SK-N-SH (cell line): ENCODE results near the gene MATK. TPM values are rescaled to one million over a fixed set of nuclear protein-coding genes. Genes with fewer than 3 reads are reported as not detected.

Source experiments
- CTCF ChIA-PET: fragments of 300-600, 350-600 bp; formaldehyde crosslinking; extraction: SDS; loops from one replicate; lab custom pipeline; 2021; lab: Yijun Ruan, JAX
- POLR2A ChIA-PET: fragments of 350-600 bp; sonication (Branson Sonifier 250); formaldehyde crosslinking; extraction: SDS; loops from one replicate; lab custom pipeline; 2020; ENCODE audit warnings: antibody characterized with exemption, inconsistent platforms; lab: Yijun Ruan, JAX
- DNase-seq: peaks from one replicate; pipeline ENCODE4 v3.0.0; 2012
- H2AFZ ChIP-seq: fragments of 200-600 bp; sonication (generic); 2 replicates; pipeline ENCODE4 v1.8.1; 2016; ENCODE audit warnings: antibody characterized with exemption, mild to moderate bottlenecking, low read depth
- H3F3A ChIP-seq: fragments of 200-600 bp; sonication (generic); replicated peaks from 2 replicates; pipeline ENCODE3; 2016; ENCODE audit warnings: antibody characterized with exemption, mild to moderate bottlenecking; ENCODE audit not compliant: insufficient read depth
- H3K27ac ChIP-seq, 2 experiments: fragments of 200-500 bp in 1 of 2; fragments of 200-600 bp in 1 of 2; sonication (Bioruptor generic) in 1 of 2; sonication (generic), shearing (Covaris generic) in 1 of 2; 2 replicates each; pipeline versions ENCODE4 v1.5.1 to v1.6.1; 2014 to 2016; ENCODE audit warnings: low read depth in 2 of 2, inconsistent platforms in 1 of 2, low read length in 1 of 2, mild to moderate bottlenecking in 1 of 2, mixed read lengths in 1 of 2
- H3K27me3 ChIP-seq: fragments of 200-600 bp; sonication (generic), shearing (Covaris generic); 2 replicates; pipeline ENCODE4 v1.6.1; 2016; ENCODE audit warnings: mixed run types; ENCODE audit not compliant: insufficient read depth
- H3K36me3 ChIP-seq, 2 experiments: fragments of 200-500 bp in 1 of 2; fragments of 200-600 bp in 1 of 2; sonication (Bioruptor generic) in 1 of 2; sonication (generic) in 1 of 2; replicated peaks in 1 of 2; 2 replicates each; pipeline versions ENCODE3 to v1.5.1; 2014 to 2016; ENCODE audit warnings: low read length in 1 of 2, mild to moderate bottlenecking in 1 of 2; ENCODE audit not compliant: insufficient read depth in 2 of 2, control insufficient read depth in 1 of 2
- H3K4me1 ChIP-seq, 2 experiments: fragments of 200-500 bp in 1 of 2; fragments of 200-600 bp in 1 of 2; sonication (Bioruptor generic) in 1 of 2; sonication (generic), shearing (Covaris generic) in 1 of 2; 2 replicates each; pipeline versions ENCODE4 v1.5.1 to v1.6.1; 2014 to 2016; ENCODE audit warnings: low read depth in 1 of 2, low read length in 1 of 2, mixed run types in 1 of 2; ENCODE audit not compliant: insufficient read depth in 2 of 2, control insufficient read depth in 1 of 2
- H3K4me2 ChIP-seq: fragments of 200-600 bp; sonication (generic), shearing (Covaris generic); 2 replicates; pipeline ENCODE4 v1.6.1; 2017; ENCODE audit warnings: mixed run types
- H3K4me3 ChIP-seq, 2 experiments: fragments of 200-500 bp in 1 of 2; fragments of 200-600 bp in 1 of 2; sonication (Bioruptor generic) in 1 of 2; sonication (generic), shearing (Covaris generic) in 1 of 2; 2 replicates each; pipeline versions ENCODE4 v1.5.1 to v1.8.1; 2014 to 2016; ENCODE audit warnings: low read depth in 2 of 2, inconsistent platforms in 1 of 2, low read length in 1 of 2, mild to moderate bottlenecking in 1 of 2, mixed read lengths in 1 of 2, moderate library complexity in 1 of 2
- H3K79me2 ChIP-seq: fragments of 200-600 bp; sonication (generic); 2 replicates; pipeline ENCODE4 v1.8.1; 2017; ENCODE audit warnings: mild to moderate bottlenecking; ENCODE audit not compliant: insufficient read depth
- H3K9ac ChIP-seq: fragments of 200-600 bp; sonication (generic); 2 replicates; pipeline ENCODE4 v1.6.1; 2017; ENCODE audit warnings: mixed run types
- H3K9me2 ChIP-seq: fragments of 200-600 bp; sonication (generic); 2 replicates; pipeline ENCODE4 v1.6.1; 2017; ENCODE audit warnings: mixed run types
- H3K9me3 ChIP-seq: fragments of 200-600 bp; sonication (generic); 2 replicates; pipeline ENCODE4 v1.6.1; 2017; ENCODE audit warnings: mixed run types, mild to moderate bottlenecking, moderate library complexity
- H4K20me1 ChIP-seq: fragments of 200-600 bp; sonication (generic); 2 replicates; pipeline ENCODE4 v1.6.1; 2017; ENCODE audit warnings: mild to moderate bottlenecking, mixed run types; ENCODE audit not compliant: insufficient read depth
- EZH2phosphoT487 ChIP-seq: fragments of 200-600 bp; sonication (generic); IDR thresholded peaks from 2 replicates; pipeline ENCODE4 v1.6.1; 2017; ENCODE audit warnings: low read depth, mixed run types, mild to moderate bottlenecking, antibody characterized with exemption, moderate library complexity, borderline replicate concordance
- MAX ChIP-seq: IDR thresholded peaks from 2 replicates; pipeline ENCODE4 v1.4.0; 2012; ENCODE audit warnings: low read depth
- RAD21 ChIP-seq: IDR thresholded peaks from 2 replicates; pipeline ENCODE4 v1.6.1; 2012; ENCODE audit warnings: mild to moderate bottlenecking, low read length
- REST ChIP-seq: IDR thresholded peaks from 2 replicates; pipeline ENCODE4 v1.6.1; 2012; ENCODE audit warnings: mild to moderate bottlenecking, low read depth, low read length, moderate library complexity
- SMC3 ChIP-seq: IDR thresholded peaks from 2 replicates; pipeline ENCODE4 v1.6.1; 2012; ENCODE audit warnings: low read depth, low read length, improper control_type of control experiment
- TAF1 ChIP-seq: IDR thresholded peaks from 2 replicates; pipeline ENCODE4 v1.6.1; 2012; ENCODE audit warnings: low read depth, mild to moderate bottlenecking, low read length, moderate library complexity, borderline replicate concordance
- TCF12 ChIP-seq: IDR thresholded peaks from 2 replicates; pipeline ENCODE4 v1.4.0; 2012
- TEAD4 ChIP-seq: IDR thresholded peaks from 2 replicates; pipeline ENCODE4 v1.4.0; 2012; ENCODE audit warnings: mild to moderate bottlenecking, borderline replicate concordance; ENCODE audit not compliant: insufficient read depth
- WGBS: methylation state at CpG from one replicate; pipeline ENCODE4 v1.1.6; 2017; ENCODE audit warnings: low lambda C conversion rate; 5-methylcytosine and 5-hydroxymethylcytosine counted together
- polyA plus RNA-seq, 3 experiments: library from polyadenylated mRNA; depleted of rRNA; stranded (reverse); fragments of >200 nt; gene quantifications; 2 replicates each; pipeline ENCODE4 v1.2.3, GENCODE V29; 2012
- TF ChIP-seq, protein P1 (sequence below): fragments of 200-600 bp; sonication (generic); IDR thresholded peaks from 2 replicates; pipeline ENCODE4 v1.6.1; 2017; ENCODE audit warnings: antibody characterized with exemption, mild to moderate bottlenecking, moderate library complexity

The MATK gene
- polyA plus RNA-seq, 1 of the 3 experiments (the other 2 are of a cell fraction) = not detected

DNA sequence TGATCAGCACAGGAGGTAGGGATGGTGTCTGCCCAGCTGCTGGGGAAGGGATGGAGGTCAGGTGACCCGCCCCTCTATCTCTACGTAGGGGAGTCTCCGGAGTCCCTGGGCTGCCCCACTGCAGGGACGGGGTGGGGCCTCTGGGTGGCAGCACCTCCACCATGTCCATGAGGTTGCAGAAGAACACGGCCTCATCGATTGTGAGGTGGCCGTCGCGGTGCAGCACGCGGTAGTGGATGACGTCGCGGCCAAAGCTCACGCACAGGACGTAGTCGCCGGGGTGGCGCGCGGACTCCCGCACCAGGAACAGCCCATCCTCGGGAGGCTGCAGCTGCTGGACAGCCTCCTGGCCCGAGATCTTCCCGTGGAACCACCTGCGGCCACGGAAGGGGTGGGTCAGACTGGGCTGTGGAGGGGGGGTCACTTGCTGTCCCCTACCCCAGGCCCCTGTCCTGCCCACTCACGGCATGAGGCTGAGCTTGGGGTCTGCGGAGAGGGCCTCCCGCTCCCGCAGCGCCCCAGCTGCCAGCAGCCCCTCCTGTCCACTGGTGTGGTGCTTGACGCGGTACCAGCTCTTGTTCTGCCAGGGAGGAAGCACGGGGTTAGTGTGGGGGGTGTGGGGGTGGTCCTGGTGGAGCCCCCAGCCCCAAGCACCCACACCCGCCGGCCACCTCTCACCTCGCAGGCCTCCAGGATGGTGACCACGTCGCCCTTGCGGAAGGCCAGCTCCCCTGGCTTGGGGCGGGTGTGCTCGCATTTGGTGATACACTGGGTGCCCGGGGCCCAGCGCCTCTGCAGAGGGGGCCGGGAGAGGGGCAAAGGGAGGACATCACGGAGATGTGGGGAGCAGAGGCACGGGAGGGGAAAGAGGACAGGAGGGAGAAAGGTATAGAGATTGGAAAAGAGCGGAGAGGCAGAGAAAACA, 2.3 kb downstream of the MATK start:
- Histone ChIP-seq H3K79me2 (no peaks in the 10 kb centered on the region), H3K9me2 (no peaks in the 10 kb centered on the region), H2AFZ (no peak overlapping the region), H3K27ac (no peak overlapping the region)
- TF ChIP-seq RAD21 (peak; percentile 63), EZH2phosphoT487 (no peak), REST (no peak), MAX (peak; percentile 64; the same call in 1 of the 2 replicates), SMC3 (peak; percentile 29; the same call in 1 of the 2 replicates)
- TF ChIP-seq, protein P1, sequence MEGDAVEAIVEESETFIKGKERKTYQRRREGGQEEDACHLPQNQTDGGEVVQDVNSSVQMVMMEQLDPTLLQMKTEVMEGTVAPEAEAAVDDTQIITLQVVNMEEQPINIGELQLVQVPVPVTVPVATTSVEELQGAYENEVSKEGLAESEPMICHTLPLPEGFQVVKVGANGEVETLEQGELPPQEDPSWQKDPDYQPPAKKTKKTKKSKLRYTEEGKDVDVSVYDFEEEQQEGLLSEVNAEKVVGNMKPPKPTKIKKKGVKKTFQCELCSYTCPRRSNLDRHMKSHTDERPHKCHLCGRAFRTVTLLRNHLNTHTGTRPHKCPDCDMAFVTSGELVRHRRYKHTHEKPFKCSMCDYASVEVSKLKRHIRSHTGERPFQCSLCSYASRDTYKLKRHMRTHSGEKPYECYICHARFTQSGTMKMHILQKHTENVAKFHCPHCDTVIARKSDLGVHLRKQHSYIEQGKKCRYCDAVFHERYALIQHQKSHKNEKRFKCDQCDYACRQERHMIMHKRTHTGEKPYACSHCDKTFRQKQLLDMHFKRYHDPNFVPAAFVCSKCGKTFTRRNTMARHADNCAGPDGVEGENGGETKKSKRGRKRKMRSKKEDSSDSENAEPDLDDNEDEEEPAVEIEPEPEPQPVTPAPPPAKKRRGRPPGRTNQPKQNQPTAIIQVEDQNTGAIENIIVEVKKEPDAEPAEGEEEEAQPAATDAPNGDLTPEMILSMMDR = peak; percentile 34; the same call in 1 of the 2 replicates
- TF ChIP-seq, all 33 proteins: peak for 4
- ChIA-PET CTCF (interaction anchor here (0.6 to 2.6 kb wide), 17 partner anchors 10 to 204 kb away, joined by 3 to 26 read pairs (median 4); partner anchors contain the start of genes ATCAY, DAPK3 and RAX2), POLR2A (interaction anchor here (0.6 kb wide), 1 partner anchor 204 kb away, joined by 3 read pairs; no protein-coding TSS in a partner anchor)
- no peaks in the 10 kb centered on the region for H4K20me1 ChIP-seq
- H3K4me1 ChIP-seq = no peaks in the 10 kb centered on the region; a peak in 1 of 4 replicates
- no peaks in the 10 kb centered on the region for H3F3A ChIP-seq
- H3K4me3 ChIP-seq = no peak overlapping the region
- 18% methylated on average over 14 of the region's 49 CpGs for WGBS
- peak; percentile 88 for DNase-seq
- peaks cover 9% of the 10 kb centered on the region for H3K9me3 ChIP-seq
- H3K9ac ChIP-seq = no peak overlapping the region
- H3K4me2 ChIP-seq = no peak overlapping the region
- no peaks in the 10 kb centered on the region for H3K36me3 ChIP-seq
- peaks cover 31% of the 10 kb centered on the region for H3K27me3 ChIP-seq

DNA sequence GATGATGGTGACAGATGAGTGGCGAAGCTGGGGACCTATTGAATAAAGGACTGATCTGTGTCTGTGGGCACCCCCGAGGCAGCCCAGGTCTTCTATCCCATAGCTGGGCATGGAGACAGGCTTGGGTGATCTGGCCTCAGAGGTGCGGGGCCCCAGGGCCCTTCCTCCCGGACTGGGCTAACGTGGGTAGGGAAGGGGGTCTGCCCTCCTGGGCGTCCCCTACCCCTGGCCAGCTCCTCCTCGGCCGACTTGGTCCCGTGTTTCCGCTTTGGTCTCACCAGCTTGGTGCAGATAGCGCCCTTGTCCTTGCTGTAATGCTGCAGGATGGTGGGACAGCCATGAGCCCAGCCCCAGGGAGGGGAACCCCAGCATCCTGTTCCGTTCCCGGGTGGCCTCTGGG, 3.3 kb downstream of the MATK start:
- TF ChIP-seq TEAD4 (no peak), TCF12 (no peak), TAF1 (no peak)
- H3K4me2 ChIP-seq = no peak overlapping the region
- no peaks in the 10 kb centered on the region for H3F3A ChIP-seq
- H3K4me1 ChIP-seq = no peaks in the 10 kb centered on the region; a peak in 1 of 4 replicates
- CTCF ChIA-PET = interaction anchor here (1.2 to 2.6 kb wide), 8 partner anchors 11 to 188 kb away, joined by 3 to 26 read pairs (median 4); partner anchors contain the start of gene DAPK3
- H3K36me3 ChIP-seq = no peaks in the 10 kb centered on the region
- POLR2A ChIA-PET = no interaction called here
- DNase-seq = no peak
- no peak overlapping the region for H2AFZ ChIP-seq
- H3K79me2 ChIP-seq = no peaks in the 10 kb centered on the region
- no peaks in the 10 kb centered on the region for H3K9me2 ChIP-seq
- no peaks in the 10 kb centered on the region for H4K20me1 ChIP-seq
- peaks cover 38% of the 10 kb centered on the region for H3K27me3 ChIP-seq
- peaks cover 9% of the 10 kb centered on the region for H3K9me3 ChIP-seq
- WGBS = 28% methylated on average over 4 of the region's 13 CpGs
- no peak overlapping the region for H3K27ac ChIP-seq
- H3K4me3 ChIP-seq = no peak overlapping the region
- H3K9ac ChIP-seq = no peak overlapping the region
